A673 (cell line): Measurements from ENCODE around the gene LAMA4. TPM values are rescaled to one million over a fixed set of nuclear protein-coding genes. Genes with fewer than 3 reads are reported as not detected.

Experiments
- BruUV-seq: library from RNA; stranded (reverse); fragments of 400-500 nt; replicated peaks from 2 replicates; lab custom pipeline; 2021; lab: Mats Ljungman, UMichigan
- CTCF ChIA-PET: fragments of 300-600 bp; sonication (Branson Sonifier 250); formaldehyde crosslinking; loops from one replicate; lab custom pipeline; 2022; ENCODE audit warnings: antibody characterized with exemption; lab: Charles Lee
- POLR2A ChIA-PET: fragments of 300-600 bp; sonication (Branson Sonifier 250); formaldehyde crosslinking; loops from one replicate; lab custom pipeline; 2022; ENCODE audit warnings: antibody characterized with exemption; ENCODE audit not compliant: low non-redundant PET; lab: Charles Lee
- DNase-seq: peaks from one replicate; pipeline ENCODE4 v3.0.0-alpha.2; 2015; ENCODE audit warnings: low spot score
- H3K27ac ChIP-seq: fragments of 200-600 bp; sonication (generic); 2 replicates; pipeline ENCODE4 v1.5.1; 2016; ENCODE audit warnings: mixed run types, low read depth, mild to moderate bottlenecking, mixed read lengths, antibody characterized with exemption, low read length; ENCODE audit not compliant: poor library complexity, severe bottlenecking
- H3K27me3 ChIP-seq: fragments of 200-600 bp; sonication (generic); replicated peaks from 2 replicates; pipeline ENCODE4 v1.6.1; 2017; ENCODE audit warnings: mixed run types, low read depth, mild to moderate bottlenecking, mixed read lengths, antibody characterized with exemption, low read length; ENCODE audit not compliant: insufficient read depth, poor library complexity
- H3K36me3 ChIP-seq: fragments of 200-600 bp; sonication (generic); 2 replicates; pipeline ENCODE4 v1.6.1; 2016; ENCODE audit warnings: mixed run types, mild to moderate bottlenecking, mixed read lengths, antibody characterized with exemption, low read length; ENCODE audit not compliant: insufficient read depth, poor library complexity, severe bottlenecking
- H3K4me1 ChIP-seq: fragments of 200-600 bp; sonication (generic); 2 replicates; pipeline ENCODE4 v1.6.1; 2017; ENCODE audit warnings: mixed run types, mild to moderate bottlenecking, mixed read lengths, antibody characterized with exemption, low read length; ENCODE audit not compliant: insufficient read depth, poor library complexity, severe bottlenecking
- H3K4me3 ChIP-seq: fragments of 200-600 bp; sonication (generic); 2 replicates; pipeline ENCODE4 v1.5.1; 2016; ENCODE audit warnings: low read depth, mixed run types, mild to moderate bottlenecking, mixed read lengths, low read length; ENCODE audit not compliant: poor library complexity, severe bottlenecking
- H3K9me3 ChIP-seq: fragments of 200-600 bp; sonication (generic); 2 replicates; pipeline ENCODE4 v1.6.1; 2016; ENCODE audit warnings: mixed run types, low read depth, mild to moderate bottlenecking, mixed read lengths, antibody characterized with exemption, low read length; ENCODE audit not compliant: poor library complexity, severe bottlenecking
- EZH2 ChIP-seq: fragments of 200-600 bp; sonication (generic); IDR thresholded peaks from 2 replicates; pipeline ENCODE4 v1.6.1; 2017; ENCODE audit warnings: borderline replicate concordance, low read depth, mild to moderate bottlenecking, mixed read lengths, antibody characterized with exemption, low read length; ENCODE audit not compliant: poor library complexity, severe bottlenecking
- intact Hi-C: fragments of 100-400 bp; cut with micrococcal nuclease; formaldehyde crosslinking; loops from one replicate; pipeline ENCODE4 v1.10.0; 2022; ENCODE audit not compliant: unreplicated experiment
- total RNA-seq: library from RNA; stranded (reverse); gene quantifications from 2 replicates; pipeline ENCODE4 v1.2.3, GENCODE V29; 2021
- TF ChIP-seq, protein P1 (sequence below): fragments of 300-800, 200-600 bp; sonication (generic); conservative IDR thresholded peaks from 2 replicates; pipeline ENCODE4 v1.5.1; 2017; ENCODE audit warnings: low read depth, mild to moderate bottlenecking, antibody characterized with exemption, low read length, moderate library complexity, mixed read lengths

Gene LAMA4
- total RNA-seq, 1 experiment from 2014 or later, result 1.2 TPM

DNA sequence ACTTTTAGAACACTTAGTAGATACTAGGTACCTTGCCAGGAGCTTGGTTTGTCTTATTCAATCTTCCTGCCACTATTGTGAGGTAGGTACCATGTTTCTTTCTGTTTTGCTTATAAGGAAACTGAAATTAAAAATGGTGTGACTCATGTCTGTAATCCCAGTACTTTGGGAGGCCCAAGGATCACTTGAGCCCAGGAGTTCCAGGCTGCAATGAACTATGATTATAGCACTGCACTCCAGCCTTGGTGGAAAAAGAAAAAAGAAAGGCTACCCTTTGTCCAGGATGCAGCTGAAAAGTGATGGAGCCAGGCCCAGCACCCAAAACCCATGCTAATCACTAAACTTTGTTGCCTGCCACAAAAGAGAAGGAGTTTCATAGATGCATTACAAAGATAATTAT, 34.1 kb upstream of the LAMA4 start:
- peaks cover 12% of the 10 kb centered on the region for H3K4me1 ChIP-seq
- intact Hi-C loops, result no loop called here
- H3K9me3 ChIP-seq, result no peaks in the 10 kb centered on the region
- H3K27me3 ChIP-seq, result no peaks in the 10 kb centered on the region
- POLR2A ChIA-PET, result no interaction called here
- H3K36me3 ChIP-seq, result no peaks in the 10 kb centered on the region
- DNase-seq, result no peak
- BruUV-seq, result no TSS peak
- no peak overlapping the region for H3K27ac ChIP-seq
- no peak overlapping the region for H3K4me3 ChIP-seq
- TF ChIP-seq, protein P1, sequence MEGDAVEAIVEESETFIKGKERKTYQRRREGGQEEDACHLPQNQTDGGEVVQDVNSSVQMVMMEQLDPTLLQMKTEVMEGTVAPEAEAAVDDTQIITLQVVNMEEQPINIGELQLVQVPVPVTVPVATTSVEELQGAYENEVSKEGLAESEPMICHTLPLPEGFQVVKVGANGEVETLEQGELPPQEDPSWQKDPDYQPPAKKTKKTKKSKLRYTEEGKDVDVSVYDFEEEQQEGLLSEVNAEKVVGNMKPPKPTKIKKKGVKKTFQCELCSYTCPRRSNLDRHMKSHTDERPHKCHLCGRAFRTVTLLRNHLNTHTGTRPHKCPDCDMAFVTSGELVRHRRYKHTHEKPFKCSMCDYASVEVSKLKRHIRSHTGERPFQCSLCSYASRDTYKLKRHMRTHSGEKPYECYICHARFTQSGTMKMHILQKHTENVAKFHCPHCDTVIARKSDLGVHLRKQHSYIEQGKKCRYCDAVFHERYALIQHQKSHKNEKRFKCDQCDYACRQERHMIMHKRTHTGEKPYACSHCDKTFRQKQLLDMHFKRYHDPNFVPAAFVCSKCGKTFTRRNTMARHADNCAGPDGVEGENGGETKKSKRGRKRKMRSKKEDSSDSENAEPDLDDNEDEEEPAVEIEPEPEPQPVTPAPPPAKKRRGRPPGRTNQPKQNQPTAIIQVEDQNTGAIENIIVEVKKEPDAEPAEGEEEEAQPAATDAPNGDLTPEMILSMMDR, result no peak
- no peak for TF ChIP-seq EZH2
- CTCF ChIA-PET, result no interaction called here

DNA sequence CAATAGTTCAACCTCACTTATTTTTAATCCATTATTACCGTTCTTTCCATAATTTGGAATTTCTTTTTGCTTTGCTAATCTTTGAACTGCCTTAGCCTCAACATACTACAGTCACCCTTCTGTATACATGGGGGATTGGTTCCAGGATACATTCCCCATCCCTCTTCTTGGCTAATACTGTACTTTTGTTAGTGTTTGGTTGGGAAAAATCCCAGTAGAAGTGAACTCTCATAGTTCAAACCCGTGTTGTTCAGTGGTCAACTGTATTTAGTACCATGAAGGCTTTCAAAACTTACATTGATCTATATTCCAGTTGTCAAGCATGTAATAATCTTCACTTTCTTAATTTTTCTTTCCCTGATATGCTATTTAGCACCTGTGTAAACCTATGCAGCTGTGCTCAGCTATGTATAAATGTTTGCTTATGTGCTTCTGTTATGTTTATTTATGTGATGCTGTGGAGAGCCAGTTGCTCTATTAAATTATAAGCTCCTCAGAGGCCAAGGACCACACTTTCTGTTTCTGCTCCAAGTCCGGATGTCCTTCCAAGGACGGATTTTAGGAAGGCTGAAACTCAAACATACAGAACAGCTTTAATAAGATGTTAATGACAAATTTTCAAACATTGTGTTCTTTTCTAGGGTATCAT, 33.3 kb upstream of the LAMA4 start:
- no peak for DNase-seq
- Histone ChIP-seq H3K4me1 (peaks cover 12% of the 10 kb centered on the region), H3K4me3 (no peak overlapping the region), H3K36me3 (no peaks in the 10 kb centered on the region), H3K27me3 (no peaks in the 10 kb centered on the region), H3K27ac (no peak overlapping the region), H3K9me3 (no peaks in the 10 kb centered on the region)
- TF ChIP-seq, protein P1, result no peak
- TF ChIP-seq EZH2, result no peak
- intact Hi-C loops, result no loop called here
- no TSS peak for BruUV-seq
- POLR2A ChIA-PET, result no interaction called here
- CTCF ChIA-PET, result no interaction called here

DNA sequence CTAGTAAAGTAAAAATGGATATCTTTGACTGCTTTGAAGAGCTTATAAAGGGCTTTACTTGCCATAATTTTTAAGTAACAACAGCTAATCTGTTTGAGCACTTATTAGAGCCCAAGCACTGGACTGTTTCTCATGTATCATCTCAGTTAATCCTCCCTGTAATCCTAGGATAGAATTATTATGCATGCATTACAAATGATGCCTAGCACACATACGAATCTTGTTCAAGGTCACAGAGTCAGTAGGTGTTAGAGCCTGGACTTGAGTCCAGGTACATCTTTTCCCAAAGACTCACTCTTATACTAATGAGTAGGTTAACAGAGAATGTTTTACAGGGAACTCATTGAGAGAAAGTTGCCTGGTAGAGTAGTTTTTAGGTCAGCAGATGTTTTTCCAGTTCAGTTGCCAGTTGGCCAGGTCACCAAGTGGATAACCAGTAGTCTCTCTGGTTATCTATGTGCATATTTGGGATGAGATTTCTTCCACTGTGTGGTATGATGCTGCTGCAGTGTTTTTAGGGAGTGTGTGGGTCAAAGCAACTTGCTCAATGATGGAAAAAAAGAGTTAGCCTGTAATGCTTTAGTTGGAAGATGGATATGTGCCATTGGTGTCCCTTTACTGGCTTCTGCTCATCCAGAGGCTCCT, 32.3 kb upstream of the LAMA4 start:
- ChIA-PET POLR2A (no interaction called here), CTCF (no interaction called here)
- BruUV-seq, result no TSS peak
- Histone ChIP-seq H3K36me3 (no peaks in the 10 kb centered on the region), H3K27ac (no peak overlapping the region), H3K27me3 (no peaks in the 10 kb centered on the region), H3K9me3 (no peaks in the 10 kb centered on the region), H3K4me3 (no peak overlapping the region), H3K4me1 (peaks cover 15% of the 10 kb centered on the region)
- DNase-seq, result no peak
- intact Hi-C loops, result no loop called here
- TF ChIP-seq, protein P1, result no peak
